ENCODE measurements around the gene TMEM109. TPM values are rescaled to one million over a fixed set of nuclear protein-coding genes. Genes with fewer than 3 reads are reported as not detected.
"Not testable (repeated sequence)": the region's sequence is repeated elsewhere in the genome, so short reads cannot be mapped to it uniquely, and the experiment has no call there.

TMEM109 gene
- total RNA-seq, 2 donors from 2014 or later = 158 to 213 TPM

DNA sequence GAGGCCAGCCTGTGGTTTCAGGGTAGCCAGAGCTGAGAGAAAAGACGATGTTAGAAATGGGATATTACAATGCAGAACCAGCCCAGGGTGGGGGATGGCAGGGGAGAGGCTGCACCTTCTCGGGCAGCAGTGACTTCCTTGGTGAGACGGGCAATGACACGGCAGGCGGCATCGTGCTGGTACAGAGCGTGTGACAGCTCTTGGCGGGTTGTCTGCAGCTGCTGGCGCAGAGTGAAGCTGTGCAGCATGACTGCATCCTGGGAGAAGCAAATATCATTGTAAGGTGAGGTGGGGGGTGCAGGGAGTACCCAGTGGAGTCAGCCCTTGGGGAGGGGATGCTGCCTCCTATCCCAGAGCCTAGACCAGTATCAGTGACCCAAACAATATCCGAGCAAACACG is 11.3 kb upstream of the TMEM109 start:
- ATAC-seq (ENCODE audit: insufficient number of reproducible peaks, low FRiP score, low read depth) (no peak), DNase-seq (ENCODE audit: low spot score) (no peak)
- H3K27me3 ChIP-seq (replicated peaks; ENCODE audit: insufficient read depth) = no peaks in the 10 kb centered on the region
- H3K9me3 ChIP-seq = no peaks in the 10 kb centered on the region
- H3K4me3 ChIP-seq = no peak overlapping the region
- TF ChIP-seq, protein P1, sequence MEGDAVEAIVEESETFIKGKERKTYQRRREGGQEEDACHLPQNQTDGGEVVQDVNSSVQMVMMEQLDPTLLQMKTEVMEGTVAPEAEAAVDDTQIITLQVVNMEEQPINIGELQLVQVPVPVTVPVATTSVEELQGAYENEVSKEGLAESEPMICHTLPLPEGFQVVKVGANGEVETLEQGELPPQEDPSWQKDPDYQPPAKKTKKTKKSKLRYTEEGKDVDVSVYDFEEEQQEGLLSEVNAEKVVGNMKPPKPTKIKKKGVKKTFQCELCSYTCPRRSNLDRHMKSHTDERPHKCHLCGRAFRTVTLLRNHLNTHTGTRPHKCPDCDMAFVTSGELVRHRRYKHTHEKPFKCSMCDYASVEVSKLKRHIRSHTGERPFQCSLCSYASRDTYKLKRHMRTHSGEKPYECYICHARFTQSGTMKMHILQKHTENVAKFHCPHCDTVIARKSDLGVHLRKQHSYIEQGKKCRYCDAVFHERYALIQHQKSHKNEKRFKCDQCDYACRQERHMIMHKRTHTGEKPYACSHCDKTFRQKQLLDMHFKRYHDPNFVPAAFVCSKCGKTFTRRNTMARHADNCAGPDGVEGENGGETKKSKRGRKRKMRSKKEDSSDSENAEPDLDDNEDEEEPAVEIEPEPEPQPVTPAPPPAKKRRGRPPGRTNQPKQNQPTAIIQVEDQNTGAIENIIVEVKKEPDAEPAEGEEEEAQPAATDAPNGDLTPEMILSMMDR (IDR thresholded peaks at IDR 0.05) = no peak
- H3K4me1 ChIP-seq (ENCODE audit: control insufficient read depth in 1 of 2, low read depth in 2 of 2) = peaks cover 10 to 21% of the 10 kb centered on the region in 2 donors
- no peak overlapping the region for H3K27ac ChIP-seq
- peaks cover 46% of the 10 kb centered on the region for H3K36me3 ChIP-seq

- ATAC-seq (ENCODE audit: insufficient number of reproducible peaks, low FRiP score, low read depth) = no peak
- no peak for DNase-seq (ENCODE audit: low spot score)
- no peaks in the 10 kb centered on the region for H3K9me3 ChIP-seq
- no peaks in the 10 kb centered on the region for H3K27me3 ChIP-seq (replicated peaks; ENCODE audit: insufficient read depth)
- peak overlapping the region; percentile 89 for H3K4me3 ChIP-seq
- peaks cover 10 to 21% of the 10 kb centered on the region in 2 donors for H3K4me1 ChIP-seq (ENCODE audit: control insufficient read depth in 1 of 2, low read depth in 2 of 2)
- H3K36me3 ChIP-seq = peaks cover 31% of the 10 kb centered on the region
- TF ChIP-seq, protein P1 (IDR thresholded peaks at IDR 0.05) = no peak
- H3K27ac ChIP-seq = peak overlapping the region in 1 of 2 donors; percentile 92
These were observed 8.9 kb upstream of the TMEM109 start for GRCh38 chr11:60905047-60905446.

GRCh38 chr11:60905551-60906113 is 8.3 kb upstream of the TMEM109 start:
- H3K27me3 ChIP-seq (replicated peaks; ENCODE audit: insufficient read depth) = no peaks in the 10 kb centered on the region
- DNase-seq (ENCODE audit: low spot score) (no peak), ATAC-seq (ENCODE audit: insufficient number of reproducible peaks, low FRiP score, low read depth) (peak; percentile 27)
- H3K4me1 ChIP-seq (ENCODE audit: control insufficient read depth in 1 of 2, low read depth in 2 of 2) = peaks cover 10 to 21% of the 10 kb centered on the region in 2 donors
- peak overlapping the region; percentile 89 for H3K4me3 ChIP-seq
- H3K27ac ChIP-seq = peak overlapping the region; percentile 92 to 94
- H3K36me3 ChIP-seq = peaks cover 27% of the 10 kb centered on the region
- no peaks in the 10 kb centered on the region for H3K9me3 ChIP-seq
- TF ChIP-seq, protein P1 (IDR thresholded peaks at IDR 0.05) = no peak

GRCh38 chr11:60906132-60906972 is 7.6 kb upstream of the TMEM109 start, which contains the start of gene PRPF19:
PRPF19 (minus strand) TSS chr11:60906585; CDS start chr11:60906382, 203 bp downstream.
- Histone ChIP-seq H3K36me3 (peaks cover 20% of the 10 kb centered on the region), H3K27ac (peak within 1 kb of the TSS; percentile 92 to 94), H3K27me3 (replicated peaks; ENCODE audit: insufficient read depth) (no peaks in the 10 kb centered on the region), H3K4me1 (ENCODE audit: control insufficient read depth in 1 of 2, low read depth in 2 of 2) (peaks cover 10 to 21% of the 10 kb centered on the region in 2 donors), H3K4me3 (peak within 1 kb of the TSS; percentile 89), H3K9me3 (no peaks in the 10 kb centered on the region)
- TF ChIP-seq, protein P1 (IDR thresholded peaks at IDR 0.05) = no peak
- peak; percentile 86 for ATAC-seq (ENCODE audit: insufficient number of reproducible peaks, low FRiP score, low read depth)
- peak; percentile 92 for DNase-seq (ENCODE audit: low spot score)

- TF ChIP-seq, protein P1 (IDR thresholded peaks at IDR 0.05) = no peak
These were observed 5.2 kb upstream of the TMEM109 start for GRCh38 chr11:60908803-60909202.

GRCh38 chr11:60909680-60910280 is 4.2 kb upstream of the TMEM109 start:
- DNase-seq (ENCODE audit: low spot score); H3K4me3 ChIP-seq; H3K27me3 ChIP-seq (replicated peaks; ENCODE audit: insufficient read depth); ATAC-seq (ENCODE audit: insufficient number of reproducible peaks, low FRiP score, low read depth); H3K36me3 ChIP-seq; H3K27ac ChIP-seq; H3K9me3 ChIP-seq: not testable (repeated sequence)
- peaks cover 12 to 25% of the 10 kb centered on the region in 2 donors for H3K4me1 ChIP-seq (ENCODE audit: control insufficient read depth in 1 of 2, low read depth in 2 of 2)

More at GRCh38 chr11:60908803-60909202, 5.2 kb upstream of the TMEM109 start:
- H3K9me3 ChIP-seq = no peaks in the 10 kb centered on the region
- no peak overlapping the region for H3K27ac ChIP-seq
- no peak for DNase-seq (ENCODE audit: low spot score)
- H3K4me1 ChIP-seq (ENCODE audit: control insufficient read depth in 1 of 2, low read depth in 2 of 2) = peaks cover 16 to 31% of the 10 kb centered on the region in 2 donors
- H3K4me3 ChIP-seq = no peak overlapping the region
- no peak for ATAC-seq (ENCODE audit: insufficient number of reproducible peaks, low FRiP score, low read depth)
- H3K27me3 ChIP-seq (replicated peaks; ENCODE audit: insufficient read depth) = no peaks in the 10 kb centered on the region
- no peaks in the 10 kb centered on the region for H3K36me3 ChIP-seq
